BJ (cell line): Measurements from ENCODE around the gene SYNGR3. TPM values are rescaled to one million over a fixed set of nuclear protein-coding genes. Genes with fewer than 3 reads are reported as not detected.
"Not testable (repeated sequence)": the region's sequence is repeated elsewhere in the genome, so short reads cannot be mapped to it uniquely, and the experiment has no call there.

ENCODE experiments used
- CTCF ChIA-PET: fragments of 350-600 bp; formaldehyde crosslinking; extraction: SDS; loops from one replicate; lab custom pipeline; 2021; ENCODE audit warnings: antibody characterized with exemption, inconsistent platforms; lab: Yijun Ruan, JAX
- POLR2A ChIA-PET: fragments of 300-600 bp; sonication (Branson Sonifier 250); formaldehyde crosslinking; extraction: SDS; loops from one replicate; lab custom pipeline; 2021; ENCODE audit warnings: antibody characterized with exemption; lab: Charles Lee
- DNase-seq: peaks from one replicate; pipeline ENCODE4 v3.0.0-alpha.2; 2011; ENCODE audit warnings: low read depth
- H3K27me3 ChIP-seq: 2 replicates; pipeline ENCODE4 v1.6.0; 2011; ENCODE audit warnings: low read length; ENCODE audit not compliant: control insufficient read depth, insufficient read depth
- H3K36me3 ChIP-seq: 2 replicates; pipeline ENCODE4 v1.5.1; 2011; ENCODE audit warnings: low read length; ENCODE audit not compliant: control insufficient read depth, insufficient read depth
- H3K4me3 ChIP-seq: 2 replicates; pipeline ENCODE4 v1.5.1; 2011; ENCODE audit warnings: low read depth, mild to moderate bottlenecking, control low read depth, low read length
- polyA plus RNA-seq: library from polyadenylated mRNA; depleted of rRNA; stranded (reverse); fragments of >200 nt; gene quantifications from 2 replicates; pipeline ENCODE4 v1.2.3, GENCODE V29; 2011
- TF ChIP-seq, protein P1 (sequence below): IDR thresholded peaks from 2 replicates; pipeline ENCODE4 v1.5.1; 2011; ENCODE audit warnings: low read depth, mild to moderate bottlenecking, control low read depth, inconsistent platforms, low read length, moderate library complexity; ENCODE audit not compliant: insufficient read depth

The SYNGR3 gene
- polyA plus RNA-seq, 1 experiment, result 3.3 TPM

DNA sequence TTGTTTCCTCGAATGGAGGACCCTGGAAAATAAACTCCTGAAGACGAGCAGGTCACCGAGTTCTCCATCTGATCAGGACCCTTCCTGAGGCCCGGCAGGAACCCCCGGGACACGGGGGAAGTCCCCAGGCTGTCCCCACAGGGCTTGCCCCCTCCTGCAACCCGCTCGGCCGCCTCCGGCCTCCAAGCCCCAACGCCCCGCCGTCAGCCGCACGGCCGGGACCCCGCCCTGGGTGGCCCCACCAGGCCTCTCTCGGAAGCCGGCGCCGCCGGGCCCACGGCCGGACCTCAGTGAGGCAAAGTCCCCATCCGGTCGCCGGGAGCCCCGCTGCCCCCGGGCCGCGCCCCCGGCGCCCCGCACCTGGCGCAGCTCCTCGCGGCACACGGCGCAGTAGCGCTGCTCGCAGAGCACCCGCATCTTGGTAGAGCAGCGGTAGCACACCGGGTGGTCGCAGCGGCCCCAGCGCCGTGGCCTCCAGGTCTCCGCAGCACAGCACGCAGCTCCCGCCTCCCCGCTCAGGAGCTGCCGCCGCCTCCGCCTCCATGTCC lies 19.5 kb downstream of the SYNGR3 start:
- ChIA-PET CTCF (interaction anchor here (0.7 to 3.8 kb wide), 2 partner anchors 14 to 131 kb away, joined by 4 to 20 read pairs; no protein-coding TSS in a partner anchor), POLR2A (interaction anchor here (2.1 kb wide), 1 partner anchor 146 kb away, joined by 7 read pairs; the partner anchor contains the start of gene TRAF7)
- no peak for DNase-seq
- H3K36me3 ChIP-seq, result peaks cover 12% of the 10 kb centered on the region
- H3K4me3 ChIP-seq, result peak overlapping the region; percentile 77
- TF ChIP-seq, protein P1, sequence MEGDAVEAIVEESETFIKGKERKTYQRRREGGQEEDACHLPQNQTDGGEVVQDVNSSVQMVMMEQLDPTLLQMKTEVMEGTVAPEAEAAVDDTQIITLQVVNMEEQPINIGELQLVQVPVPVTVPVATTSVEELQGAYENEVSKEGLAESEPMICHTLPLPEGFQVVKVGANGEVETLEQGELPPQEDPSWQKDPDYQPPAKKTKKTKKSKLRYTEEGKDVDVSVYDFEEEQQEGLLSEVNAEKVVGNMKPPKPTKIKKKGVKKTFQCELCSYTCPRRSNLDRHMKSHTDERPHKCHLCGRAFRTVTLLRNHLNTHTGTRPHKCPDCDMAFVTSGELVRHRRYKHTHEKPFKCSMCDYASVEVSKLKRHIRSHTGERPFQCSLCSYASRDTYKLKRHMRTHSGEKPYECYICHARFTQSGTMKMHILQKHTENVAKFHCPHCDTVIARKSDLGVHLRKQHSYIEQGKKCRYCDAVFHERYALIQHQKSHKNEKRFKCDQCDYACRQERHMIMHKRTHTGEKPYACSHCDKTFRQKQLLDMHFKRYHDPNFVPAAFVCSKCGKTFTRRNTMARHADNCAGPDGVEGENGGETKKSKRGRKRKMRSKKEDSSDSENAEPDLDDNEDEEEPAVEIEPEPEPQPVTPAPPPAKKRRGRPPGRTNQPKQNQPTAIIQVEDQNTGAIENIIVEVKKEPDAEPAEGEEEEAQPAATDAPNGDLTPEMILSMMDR, result no peak
- no peaks in the 10 kb centered on the region for H3K27me3 ChIP-seq

- peaks cover 9% of the 10 kb centered on the region for H3K36me3 ChIP-seq
- no peak for DNase-seq
- H3K27me3 ChIP-seq, result no peaks in the 10 kb centered on the region
- TF ChIP-seq, protein P1, result no peak
- ChIA-PET CTCF (interaction anchor here (2.8 kb wide), 1 partner anchor 13 kb away, joined by 10 read pairs; no protein-coding TSS in a partner anchor), POLR2A (no interaction called here)
- peak within 1 kb of the TSS; percentile 77 for H3K4me3 ChIP-seq
Observed at GRCh38 chr16:2009791-2010510, 20.2 kb downstream of the SYNGR3 start, which contains the start of gene ZNF598. ZNF598 (minus strand) TSS chr16:2009821.

GRCh38 chr16:2011726-2012125 lies 22.0 kb downstream of the SYNGR3 start:
- POLR2A ChIA-PET, result not testable (repeated sequence)
- CTCF ChIA-PET, result interaction anchor here (1.3 to 2.9 kb wide), 4 partner anchors 8 to 129 kb away, joined by 3 to 12 read pairs (median 7); no protein-coding TSS in a partner anchor

GRCh38 chr16:2013527-2013926 lies 23.8 kb downstream of the SYNGR3 start:
- no peaks in the 10 kb centered on the region for H3K36me3 ChIP-seq
- ChIA-PET CTCF (interaction anchor here (0.7 to 2.9 kb wide), 7 partner anchors 9 to 211 kb away, joined by 3 to 12 read pairs (median 4); no protein-coding TSS in a partner anchor), POLR2A (no interaction called here)
- no peak overlapping the region for H3K4me3 ChIP-seq
- no peaks in the 10 kb centered on the region for H3K27me3 ChIP-seq
- no peak for DNase-seq
- TF ChIP-seq, protein P1, result no peak

More at GRCh38 chr16:2011726-2012125, 22.0 kb downstream of the SYNGR3 start:
- H3K36me3 ChIP-seq, H3K4me3 ChIP-seq, H3K27me3 ChIP-seq, DNase-seq: not testable (repeated sequence)

DNA sequence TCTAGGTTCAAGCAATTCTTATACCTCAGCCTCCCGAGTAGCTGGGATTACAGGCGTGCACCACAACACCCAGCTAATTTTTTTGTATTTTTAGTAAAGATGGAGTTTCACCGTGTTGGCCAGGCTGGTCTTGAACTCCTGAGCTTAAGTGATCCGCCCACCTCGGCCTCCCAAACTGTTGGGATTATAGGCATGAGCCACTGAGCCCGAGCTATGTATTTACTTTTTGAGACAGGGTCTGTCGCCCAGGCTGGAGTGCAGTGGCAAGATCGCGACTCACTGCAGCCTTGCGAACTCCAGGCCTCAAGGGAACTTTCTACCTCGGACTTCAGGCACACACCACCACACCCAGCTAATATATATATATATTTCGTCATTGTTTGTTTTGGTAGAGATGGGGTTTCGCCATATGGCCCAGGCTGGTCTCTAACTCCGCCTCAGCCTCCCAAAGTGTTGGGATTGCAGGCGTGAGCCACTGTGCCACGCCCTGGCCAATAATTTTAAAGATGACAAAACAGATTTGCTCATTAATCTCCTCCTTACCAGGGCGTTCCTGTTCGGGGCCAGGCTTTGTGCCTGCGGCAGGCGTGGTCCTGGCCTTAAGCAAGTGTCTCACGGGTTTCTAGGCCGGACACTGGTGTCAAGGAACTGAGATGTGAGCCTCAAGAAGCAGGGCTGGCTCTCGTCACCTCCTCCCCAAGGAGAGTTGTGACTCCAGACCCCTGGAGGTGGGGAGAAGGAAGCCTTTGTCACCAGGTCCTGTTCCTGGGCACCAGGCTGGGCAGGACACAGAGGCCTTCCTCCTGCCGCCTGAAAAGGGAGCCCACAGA lies 25.6 kb downstream of the SYNGR3 start:
- CTCF ChIA-PET, result interaction anchor here (0.7 to 3.4 kb wide), 3 partner anchors 32 to 126 kb away, joined by 3 to 15 read pairs (median 5); partner anchors contain the start of genes NTHL1 and TSC2
- POLR2A ChIA-PET, result no interaction called here
- no peak overlapping the region for H3K4me3 ChIP-seq
- no peaks in the 10 kb centered on the region for H3K36me3 ChIP-seq
- DNase-seq, result no peak
- peaks cover 6% of the 10 kb centered on the region; the same call in 1 of the 2 replicates for H3K27me3 ChIP-seq
- TF ChIP-seq, protein P1, result no peak
